ENCODE measurements around the gene CANT1. TPM values are rescaled to one million over a fixed set of nuclear protein-coding genes. Genes with fewer than 3 reads are reported as not detected.

Gene CANT1
- total RNA-seq, 2 experiments from 2014 or later = 28.3 to 30.0 TPM

DNA sequence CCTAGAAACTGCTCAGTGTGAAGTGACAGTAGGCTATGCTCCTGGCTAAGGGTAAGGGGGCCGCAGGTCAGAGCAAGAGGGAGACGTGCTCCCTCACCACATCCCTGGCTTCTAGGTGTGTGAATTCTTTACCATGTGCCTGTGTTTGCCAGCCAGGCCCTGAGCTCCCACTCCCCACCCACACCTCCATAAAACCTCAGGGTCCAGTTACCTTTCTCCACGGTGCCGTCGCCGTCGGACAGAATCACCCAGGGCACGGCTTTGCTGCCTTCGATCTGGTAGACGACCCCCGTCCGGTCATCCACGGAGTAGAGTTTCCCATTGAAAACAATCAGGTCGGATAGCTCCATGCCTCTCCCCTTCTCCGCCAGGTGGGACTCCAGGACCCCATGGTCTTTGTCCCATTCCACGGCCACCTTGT lies 12.8 kb downstream of the CANT1 start:
- H3K9me3 ChIP-seq (ENCODE audit: control insufficient read depth in 1 of 2, insufficient read depth in 1 of 2, low read length in 2 of 2) = no peaks in the 10 kb centered on the region
- Mint-ChIP-seq H3K9me3 (no peaks in the 10 kb centered on the region), H3K4me1 (ENCODE audit: low read depth) (peaks cover 17% of the 10 kb centered on the region), H3K27ac (no peak overlapping the region), H3K36me3 (ENCODE audit: low read depth) (peaks cover 68% of the 10 kb centered on the region), H3K27me3 (no peaks in the 10 kb centered on the region), H3K4me3 (no peak overlapping the region)
- H3K4me1 ChIP-seq (ENCODE audit: insufficient read depth, low read length) = peaks cover 7% of the 10 kb centered on the region
- intact Hi-C loops (cut with DNase I, micrococcal nuclease) = no loop called here
- POLR2A ChIA-PET = no interaction called here
- ATAC-seq (ENCODE audit: poor library complexity) = no peak
- H3K36me3 ChIP-seq (ENCODE audit: insufficient read depth, low read length) = peaks cover 75% of the 10 kb centered on the region
- no peak for DNase-seq
- CTCF ChIA-PET = no interaction called here
- H3K4me3 ChIP-seq (ENCODE audit: low read length) = no peak overlapping the region
- no peaks in the 10 kb centered on the region for H3K27me3 ChIP-seq (ENCODE audit: control insufficient read depth in 1 of 2, insufficient read depth in 2 of 2, low read length in 2 of 2)
- H3K27ac ChIP-seq (ENCODE audit: low read depth in 1 of 2, low read length in 2 of 2) = no peak overlapping the region
- TF ChIP-seq, protein P1, sequence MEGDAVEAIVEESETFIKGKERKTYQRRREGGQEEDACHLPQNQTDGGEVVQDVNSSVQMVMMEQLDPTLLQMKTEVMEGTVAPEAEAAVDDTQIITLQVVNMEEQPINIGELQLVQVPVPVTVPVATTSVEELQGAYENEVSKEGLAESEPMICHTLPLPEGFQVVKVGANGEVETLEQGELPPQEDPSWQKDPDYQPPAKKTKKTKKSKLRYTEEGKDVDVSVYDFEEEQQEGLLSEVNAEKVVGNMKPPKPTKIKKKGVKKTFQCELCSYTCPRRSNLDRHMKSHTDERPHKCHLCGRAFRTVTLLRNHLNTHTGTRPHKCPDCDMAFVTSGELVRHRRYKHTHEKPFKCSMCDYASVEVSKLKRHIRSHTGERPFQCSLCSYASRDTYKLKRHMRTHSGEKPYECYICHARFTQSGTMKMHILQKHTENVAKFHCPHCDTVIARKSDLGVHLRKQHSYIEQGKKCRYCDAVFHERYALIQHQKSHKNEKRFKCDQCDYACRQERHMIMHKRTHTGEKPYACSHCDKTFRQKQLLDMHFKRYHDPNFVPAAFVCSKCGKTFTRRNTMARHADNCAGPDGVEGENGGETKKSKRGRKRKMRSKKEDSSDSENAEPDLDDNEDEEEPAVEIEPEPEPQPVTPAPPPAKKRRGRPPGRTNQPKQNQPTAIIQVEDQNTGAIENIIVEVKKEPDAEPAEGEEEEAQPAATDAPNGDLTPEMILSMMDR (IDR thresholded peaks at IDR 0.05) = no peak

DNA sequence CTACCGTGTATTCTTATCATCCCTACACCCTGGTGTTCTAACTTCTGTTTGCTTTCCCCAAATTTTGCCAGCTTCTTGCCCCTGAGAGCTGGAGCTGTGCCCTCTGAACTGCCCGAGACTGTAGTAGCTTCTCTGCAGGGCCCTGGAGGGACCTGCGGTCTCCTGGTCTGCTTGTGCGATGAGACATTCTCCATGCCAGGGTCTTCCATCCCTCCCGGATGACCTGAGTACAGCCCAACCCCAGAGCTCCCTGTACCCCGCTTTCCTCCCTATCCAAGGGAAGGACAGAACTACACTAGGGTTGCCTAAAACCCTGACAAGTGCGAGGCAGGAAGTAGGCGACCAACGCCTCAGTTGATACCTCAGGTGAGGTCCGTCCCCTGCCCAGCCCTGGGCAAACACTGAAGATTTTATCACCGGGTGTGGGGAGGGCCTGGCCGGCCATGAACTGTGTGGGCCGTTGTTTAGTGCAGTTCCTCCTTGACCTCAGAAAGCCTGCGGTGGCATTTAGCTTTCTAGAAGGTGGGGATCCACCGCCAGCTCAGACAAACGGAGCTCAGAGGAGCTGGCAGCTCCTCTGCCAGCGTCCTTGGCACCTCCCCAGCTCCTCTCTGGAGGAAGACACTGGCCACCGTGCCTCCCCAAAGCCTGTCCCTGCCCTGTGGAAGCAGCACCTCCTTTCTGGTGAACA lies 13.7 kb downstream of the CANT1 start:
- DNase-seq (no peak), ATAC-seq (ENCODE audit: poor library complexity) (no peak)
- Histone ChIP-seq H3K27ac (ENCODE audit: low read depth in 1 of 2, low read length in 2 of 2) (no peak overlapping the region), H3K9me3 (ENCODE audit: control insufficient read depth in 1 of 2, insufficient read depth in 1 of 2, low read length in 2 of 2) (no peaks in the 10 kb centered on the region), H3K4me1 (ENCODE audit: insufficient read depth, low read length) (peaks cover 7% of the 10 kb centered on the region), H3K36me3 (ENCODE audit: insufficient read depth, low read length) (peaks cover 81% of the 10 kb centered on the region), H3K27me3 (ENCODE audit: control insufficient read depth in 1 of 2, insufficient read depth in 2 of 2, low read length in 2 of 2) (no peaks in the 10 kb centered on the region), H3K4me3 (ENCODE audit: low read length) (no peak overlapping the region)
- Mint-ChIP-seq H3K36me3 (ENCODE audit: low read depth) (peaks cover 67% of the 10 kb centered on the region), H3K4me3 (no peak overlapping the region), H3K9me3 (no peaks in the 10 kb centered on the region), H3K27ac (peak overlapping the region; percentile 36), H3K27me3 (no peaks in the 10 kb centered on the region), H3K4me1 (ENCODE audit: low read depth) (peaks cover 9% of the 10 kb centered on the region)
- TF ChIP-seq, protein P1 (IDR thresholded peaks at IDR 0.05) = no peak
- ChIA-PET CTCF (interaction anchor here (0.6 kb wide), 1 partner anchor 151 kb away, joined by 3 read pairs; no protein-coding TSS in a partner anchor), POLR2A (no interaction called here)
- intact Hi-C loops (cut with DNase I, micrococcal nuclease) = no loop called here

DNA sequence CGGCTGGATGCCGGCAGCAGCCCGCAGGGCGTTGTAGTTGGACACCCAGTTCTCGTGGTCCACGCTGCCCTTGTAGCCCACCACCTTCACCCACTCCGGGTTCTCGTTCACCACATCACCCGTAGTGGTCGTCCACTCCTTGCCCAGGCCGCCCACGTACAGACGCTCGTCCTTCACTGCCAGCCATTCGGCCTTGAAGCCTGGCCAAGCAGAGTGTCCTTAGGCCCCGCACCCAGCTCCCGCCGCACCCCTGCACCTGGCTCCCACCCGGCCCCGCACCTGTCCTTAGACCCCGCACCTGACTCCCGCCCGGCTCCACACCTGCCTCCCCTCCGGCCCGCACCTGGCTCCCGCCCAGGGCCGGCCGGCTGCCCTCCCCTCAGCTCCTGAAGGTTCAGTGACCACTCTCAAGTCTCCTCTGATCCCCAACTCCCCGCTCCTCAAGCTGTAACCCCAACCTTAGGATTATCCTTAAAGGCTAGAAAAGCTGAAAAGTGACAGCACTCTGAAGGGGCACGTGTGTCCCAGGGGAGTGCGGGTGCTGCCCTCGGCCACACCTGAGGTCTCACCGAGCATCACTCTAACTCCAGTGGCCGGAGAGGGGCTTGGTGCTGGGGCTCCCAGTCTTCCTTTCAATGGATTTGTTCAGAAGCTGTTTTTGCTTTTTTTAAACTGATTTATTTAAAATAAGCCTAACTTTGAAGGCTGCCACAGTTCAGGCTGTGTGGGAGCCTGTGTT lies 14.4 kb downstream of the CANT1 start:
- no peaks in the 10 kb centered on the region for H3K27me3 Mint-ChIP-seq
- no peak overlapping the region for H3K4me3 Mint-ChIP-seq
- H3K4me1 Mint-ChIP-seq (ENCODE audit: low read depth) = peaks cover 8% of the 10 kb centered on the region
- H3K27me3 ChIP-seq (ENCODE audit: control insufficient read depth in 1 of 2, insufficient read depth in 2 of 2, low read length in 2 of 2) = no peaks in the 10 kb centered on the region
- peaks cover 65% of the 10 kb centered on the region for H3K36me3 Mint-ChIP-seq (ENCODE audit: low read depth)
- H3K9me3 ChIP-seq (ENCODE audit: control insufficient read depth in 1 of 2, insufficient read depth in 1 of 2, low read length in 2 of 2) = no peaks in the 10 kb centered on the region
- no peaks in the 10 kb centered on the region for H3K9me3 Mint-ChIP-seq
- POLR2A ChIA-PET = no interaction called here
- peaks cover 79% of the 10 kb centered on the region for H3K36me3 ChIP-seq (ENCODE audit: insufficient read depth, low read length)
- DNase-seq (peak in 1 of 14 experiments; percentile 19), ATAC-seq (ENCODE audit: poor library complexity) (no peak)
- H3K27ac Mint-ChIP-seq = no peak overlapping the region
- CTCF ChIA-PET = no interaction called here
- no peak overlapping the region for H3K4me3 ChIP-seq (ENCODE audit: low read length)
- intact Hi-C loops (cut with DNase I, micrococcal nuclease) = no loop called here
- no peak overlapping the region for H3K27ac ChIP-seq (ENCODE audit: low read depth in 1 of 2, low read length in 2 of 2)
- peaks cover 7% of the 10 kb centered on the region for H3K4me1 ChIP-seq (ENCODE audit: insufficient read depth, low read length)
- TF ChIP-seq, protein P1 (IDR thresholded peaks at IDR 0.05) = no peak
